ENCODE data around the gene SELENOW.
"Not testable (repeated sequence)": the region's sequence is repeated elsewhere in the genome, so short reads cannot be mapped to it uniquely, and the experiment has no call there.

Gene SELENOW

DNA sequence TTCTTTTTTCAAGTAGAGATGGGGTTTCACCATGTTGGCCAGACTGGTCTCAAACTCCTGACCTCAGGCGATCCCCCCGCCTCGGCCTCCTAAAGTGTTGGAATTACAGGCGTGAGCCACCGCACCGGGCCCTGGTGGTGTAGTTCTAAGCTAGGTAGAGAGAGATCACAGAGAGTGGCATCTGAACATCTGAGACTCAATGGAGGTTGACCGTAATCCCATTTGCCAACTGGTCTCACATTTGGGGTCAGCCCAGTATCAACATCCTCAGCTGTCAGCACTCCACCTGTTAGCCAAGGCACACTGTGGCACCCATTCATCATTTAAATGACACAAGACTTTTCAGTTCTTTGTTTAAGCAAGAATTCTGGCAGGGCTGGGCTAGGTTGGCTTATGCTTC is 8.1 kb downstream of the SELENOW start:
- no peak for DNase-seq

DNA sequence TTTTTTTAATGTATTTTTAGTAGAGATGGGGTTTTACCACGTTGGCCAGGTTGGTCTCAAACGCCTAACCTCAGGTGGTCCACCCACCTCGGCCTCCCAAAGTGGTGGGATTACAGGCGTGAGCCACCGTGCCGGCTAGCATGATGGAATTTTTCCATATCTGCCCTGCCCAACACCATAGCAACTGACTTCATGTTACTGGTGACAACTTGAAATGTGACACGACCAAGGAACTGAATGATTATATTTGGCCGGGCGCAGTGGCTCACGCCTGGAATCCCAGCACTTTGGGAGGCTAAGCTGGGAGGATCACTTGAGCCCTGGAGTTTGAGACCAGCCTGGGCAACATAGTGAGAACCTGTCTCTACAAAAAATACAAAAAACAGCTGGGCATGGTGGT is 8.8 kb downstream of the SELENOW start:
- DNase-seq, result not testable (repeated sequence)

DNA sequence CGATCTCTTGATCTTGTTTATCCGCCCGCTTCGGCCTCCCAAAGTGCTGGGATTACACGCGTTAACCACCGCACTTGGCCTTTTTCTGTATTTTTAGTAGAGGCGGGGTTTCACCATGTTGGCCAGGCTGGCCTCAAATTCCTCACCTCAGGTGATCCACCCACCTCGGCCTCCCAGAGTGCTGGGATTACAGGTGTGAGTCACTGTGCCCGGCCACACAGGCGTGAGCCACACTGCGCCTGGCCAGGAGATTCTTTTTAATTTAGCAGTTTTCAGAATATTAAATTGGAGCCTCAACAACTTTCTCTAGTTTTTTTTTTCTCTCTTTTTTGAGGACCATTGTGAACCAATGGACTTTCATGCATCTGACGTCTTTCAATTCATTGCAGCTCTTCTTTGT is 11.3 kb downstream of the SELENOW start:
- not testable (repeated sequence) for DNase-seq

DNA sequence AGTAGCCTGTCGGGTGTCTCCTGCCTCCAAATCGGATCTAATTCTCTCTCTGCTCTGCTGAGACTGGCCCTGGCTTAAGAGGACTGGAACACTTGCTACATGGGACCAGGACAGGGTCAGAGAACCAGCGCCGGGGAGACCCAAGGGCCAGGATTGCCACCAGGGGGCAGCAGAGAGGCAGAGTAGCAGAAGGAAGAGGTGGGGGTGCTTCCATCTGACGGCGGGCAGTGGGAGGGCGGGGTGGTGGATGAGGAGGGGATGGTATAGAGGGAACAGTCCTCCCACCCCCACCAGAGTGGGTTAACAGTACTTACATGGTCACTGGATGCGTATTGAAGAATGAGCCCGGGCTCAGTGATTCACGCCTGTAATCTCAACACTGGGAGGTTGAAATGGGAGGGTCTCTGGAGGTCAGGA is 11.9 kb downstream of the SELENOW start:
- DNase-seq, result peak; percentile 70

DNA sequence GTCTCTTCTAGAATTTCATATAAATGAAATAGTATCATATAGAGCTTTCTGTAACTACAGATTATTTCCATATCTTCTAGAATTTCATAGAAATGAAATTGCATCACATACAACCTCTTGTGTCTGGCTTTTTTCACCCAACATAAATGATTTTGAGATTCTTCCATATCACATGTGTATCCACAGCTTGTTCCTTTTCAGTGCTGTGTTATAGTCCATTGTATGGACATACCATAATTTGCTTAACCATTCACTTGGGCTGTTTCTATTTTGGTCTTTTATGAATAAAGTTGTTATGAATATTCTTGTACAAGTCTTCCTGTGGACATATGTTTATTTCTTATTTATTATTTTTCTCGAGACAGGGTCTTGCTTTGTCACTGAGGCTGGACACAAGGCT is 14.1 kb downstream of the SELENOW start:
- DNase-seq, result no peak

DNA sequence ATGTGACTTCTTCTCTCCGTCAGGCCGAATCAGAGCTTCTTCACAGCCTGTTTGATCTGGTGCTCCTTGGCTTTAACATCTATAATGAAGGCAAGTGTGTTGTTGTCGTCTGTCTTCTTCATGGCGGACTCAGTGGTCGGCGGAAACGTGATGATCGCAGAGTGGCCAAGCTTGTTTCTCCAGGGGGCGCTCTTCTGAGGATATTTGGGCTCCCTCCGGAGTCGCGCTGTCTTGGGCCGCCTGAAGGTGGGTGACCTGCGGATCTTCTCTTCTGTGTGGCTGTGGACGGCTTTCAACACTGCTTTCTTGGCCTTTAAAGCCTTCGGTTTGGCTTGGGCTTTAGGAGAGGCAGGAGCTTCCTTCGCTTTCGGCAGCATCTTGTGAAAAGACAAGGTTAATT is 16.0 kb downstream of the SELENOW start:
- no peak for DNase-seq

DNA sequence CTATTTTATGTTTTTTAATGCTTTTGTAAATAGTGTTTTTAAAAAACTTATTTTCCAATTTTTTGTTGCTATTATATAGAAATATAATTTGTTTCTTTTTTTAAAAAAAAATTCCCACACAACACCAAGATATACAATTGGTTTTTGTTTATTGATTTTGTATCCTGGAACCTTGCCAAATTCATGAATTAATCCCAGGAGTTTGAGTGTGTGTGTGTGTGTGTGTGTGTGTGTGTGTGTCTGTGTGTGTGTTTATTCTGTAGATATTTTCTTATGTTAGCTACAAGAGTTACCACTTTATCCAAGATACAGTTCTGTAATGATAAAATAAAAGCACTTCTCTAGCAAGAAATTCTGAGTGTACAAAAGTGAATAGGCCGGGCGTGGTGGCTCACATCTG is 18.3 kb downstream of the SELENOW start:
- DNase-seq, result no peak

DNA sequence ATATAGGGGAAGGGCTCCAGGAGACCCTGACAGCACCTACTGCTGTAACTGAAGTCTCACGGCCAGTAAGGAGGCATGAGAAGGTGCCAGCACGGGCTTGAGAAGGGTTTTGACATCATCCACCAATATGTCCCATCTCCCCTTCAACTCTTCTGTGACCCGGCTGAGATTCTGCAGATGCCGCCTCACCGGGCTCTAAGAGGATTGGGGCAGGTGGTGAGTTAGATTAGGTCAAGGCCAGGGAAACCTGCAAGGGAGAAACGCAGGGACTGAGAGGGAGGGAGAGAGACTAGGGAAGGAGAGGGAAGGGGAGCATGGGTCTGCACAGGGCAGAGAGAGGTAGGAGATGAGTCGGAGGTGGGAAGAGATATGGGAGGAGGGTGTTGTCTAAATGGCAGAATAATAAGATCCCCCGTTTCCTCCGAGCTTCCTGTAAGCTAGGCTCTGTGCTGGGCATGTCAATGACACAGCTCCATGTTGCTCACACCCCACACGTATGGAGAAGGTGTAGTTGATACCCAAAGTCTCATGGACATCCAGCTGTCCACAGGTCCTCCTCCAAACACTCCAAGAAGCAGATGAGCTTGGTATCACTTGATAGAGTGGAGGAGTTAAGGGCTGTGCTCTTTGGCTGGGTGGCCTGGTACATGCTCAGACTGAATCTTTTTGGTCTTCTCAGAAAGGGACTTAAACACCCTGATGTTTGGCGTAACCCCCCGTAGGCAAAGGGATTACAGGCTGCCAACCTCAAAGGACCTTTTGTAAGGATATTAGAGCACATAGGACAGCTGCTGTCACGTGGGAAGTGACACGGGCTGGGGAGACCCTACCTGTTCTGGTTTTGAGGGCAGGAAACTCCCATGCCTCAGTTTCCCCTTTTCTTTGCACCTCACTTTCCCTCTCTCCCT is 19.7 kb downstream of the SELENOW start:
- no peak for DNase-seq

DNA sequence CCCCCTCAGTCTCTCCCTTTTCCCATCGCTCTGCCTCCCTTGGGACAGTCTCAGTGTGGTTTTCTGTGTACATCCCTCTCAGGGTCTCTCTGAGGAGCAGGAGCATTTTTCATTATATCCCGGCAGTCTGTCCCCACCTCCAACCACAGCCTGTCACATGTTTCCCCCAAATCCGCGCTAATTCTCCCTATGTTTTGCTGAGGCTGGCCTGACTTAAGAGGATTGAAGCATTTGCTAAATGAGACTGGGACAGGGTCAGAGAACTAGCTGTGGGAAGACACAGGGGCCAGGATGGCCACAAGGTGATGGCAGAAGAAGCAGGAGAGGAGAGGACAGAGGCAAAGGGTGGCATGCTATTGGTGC is 20.4 kb downstream of the SELENOW start:
- no peak for DNase-seq

DNA sequence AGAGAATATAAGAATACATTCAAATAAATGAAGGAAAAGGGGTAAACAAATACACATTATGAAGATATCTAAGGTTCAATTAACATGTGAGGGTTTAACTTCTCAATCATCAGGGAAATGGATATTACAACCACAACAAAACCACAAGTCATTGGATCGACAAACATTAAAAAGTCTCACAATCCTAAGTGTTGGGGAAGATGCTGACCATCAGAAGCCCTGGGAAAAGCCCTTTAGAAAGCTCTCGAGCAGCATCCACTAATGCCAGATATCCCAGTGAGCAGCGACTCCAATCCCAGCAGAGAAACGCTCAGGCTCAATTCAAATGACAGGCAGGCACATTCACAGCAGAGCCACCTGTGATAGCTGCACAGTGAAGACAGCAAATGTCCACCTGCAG is 22.8 kb downstream of the SELENOW start:
- no peak for DNase-seq

DNA sequence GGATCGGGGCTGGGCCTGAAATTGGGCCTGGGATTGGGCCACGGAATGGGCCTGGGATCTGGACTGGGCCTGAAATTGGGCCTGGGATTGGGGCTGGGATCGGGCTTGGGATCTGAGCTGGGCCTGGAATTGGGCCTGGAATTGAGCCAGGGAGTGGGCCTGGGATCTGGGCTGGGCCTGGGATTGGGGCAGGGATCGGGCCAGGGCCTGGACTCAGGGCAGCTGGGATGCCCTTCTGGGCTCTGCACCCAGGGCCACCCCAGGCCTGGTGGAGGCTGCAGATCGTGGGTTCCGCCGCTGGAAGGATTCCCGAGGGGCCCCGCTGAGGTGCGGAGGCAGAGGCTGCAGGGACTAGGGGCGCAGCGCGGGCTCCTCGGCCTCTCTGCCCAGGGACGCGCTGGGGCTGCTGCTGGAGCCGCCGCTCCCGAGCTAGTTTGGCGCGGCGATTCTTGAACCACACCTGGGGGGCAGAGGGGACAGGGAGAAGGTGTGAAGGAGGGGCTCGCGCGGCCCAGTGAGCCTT is 24.1 kb downstream of the SELENOW start:
- DNase-seq, result no peak

DNA sequence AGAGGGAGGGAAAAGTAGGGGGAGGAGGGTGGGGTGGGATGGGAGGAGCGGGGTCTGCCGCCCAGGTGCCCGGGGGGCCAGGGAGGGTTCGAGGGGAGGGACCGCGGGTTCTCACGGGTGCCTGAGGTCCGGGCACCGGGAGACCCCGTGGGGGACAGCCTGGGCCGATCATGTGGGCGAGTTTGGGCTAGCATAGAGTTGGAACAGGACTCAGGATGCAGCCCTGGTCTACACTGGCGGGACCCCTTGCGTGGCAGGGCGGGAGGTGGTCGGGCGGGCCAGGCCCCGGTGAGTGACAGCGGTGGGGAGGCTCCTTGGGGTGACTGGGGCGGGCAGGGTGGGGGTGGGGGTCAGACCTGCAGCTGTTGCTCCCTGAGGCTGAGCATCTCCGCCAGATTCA is 24.6 kb downstream of the SELENOW start:
- not testable (repeated sequence) for DNase-seq

DNA sequence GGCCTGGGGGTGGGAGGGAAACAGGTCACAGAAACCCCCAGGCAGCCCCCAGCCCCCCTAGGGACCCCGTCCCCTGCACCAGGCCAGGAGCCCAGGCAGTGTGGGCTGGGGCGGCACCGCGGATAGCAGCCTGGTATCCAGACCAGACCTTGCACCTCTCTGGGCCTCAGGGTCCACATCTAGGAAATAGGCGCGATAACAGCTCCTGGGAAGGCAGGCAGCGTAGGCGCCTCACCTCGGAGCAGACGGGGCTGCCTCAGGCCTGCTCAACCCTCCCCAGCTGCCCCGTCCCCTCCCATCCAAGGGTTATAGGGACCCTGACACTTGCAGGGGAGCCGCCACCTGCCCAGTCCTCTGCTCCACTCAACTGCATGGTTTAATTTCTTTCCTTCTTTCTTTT is 25.2 kb downstream of the SELENOW start:
- DNase-seq, result not testable (repeated sequence)

DNA sequence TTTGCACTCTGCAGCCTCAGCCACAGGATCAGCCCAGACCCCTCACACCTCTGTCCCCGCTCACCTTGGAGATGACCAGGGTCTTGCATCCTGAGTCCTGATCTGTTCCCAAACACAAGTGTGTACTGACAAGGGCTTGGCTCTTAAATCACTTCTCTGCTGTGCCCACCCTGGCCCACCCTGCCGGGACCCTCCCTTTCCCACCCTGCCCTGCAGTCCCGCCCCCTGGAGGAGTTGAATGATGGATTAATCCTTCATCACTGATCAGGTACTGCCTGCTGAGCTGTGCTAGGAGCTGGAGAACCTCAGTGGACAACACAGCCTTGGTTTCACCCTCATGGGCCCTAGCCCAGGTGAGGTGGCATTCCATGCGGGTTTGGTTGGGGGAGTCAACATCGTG is 25.9 kb downstream of the SELENOW start, which contains the start of gene TPRX1:
Gene TPRX1, minus strand, starts transcription at position 101 of the 400 bp plus-strand sequence. Its CDS starts 12 bp downstream, at position 89.
- DNase-seq, result not testable (repeated sequence)

DNA sequence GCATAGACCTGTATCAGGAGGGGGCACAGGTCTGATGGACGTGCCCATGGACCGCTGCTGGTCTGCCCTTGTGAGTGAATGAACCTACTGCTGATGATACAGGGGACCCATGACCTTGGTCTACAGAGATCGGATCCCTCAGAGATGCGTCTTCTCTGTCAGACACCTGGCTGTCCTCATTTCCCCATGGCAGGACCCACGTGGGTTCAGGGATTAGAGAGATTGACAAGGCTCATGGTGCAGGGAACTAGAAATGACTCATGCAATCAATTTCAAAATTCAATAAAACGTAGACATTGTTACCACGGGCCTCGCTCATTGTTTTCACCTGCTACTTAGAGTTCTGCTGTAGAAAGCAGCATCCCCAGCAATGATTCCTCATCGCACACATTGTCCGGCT is 26.8 kb downstream of the SELENOW start:
- DNase-seq, result no peak

DNA sequence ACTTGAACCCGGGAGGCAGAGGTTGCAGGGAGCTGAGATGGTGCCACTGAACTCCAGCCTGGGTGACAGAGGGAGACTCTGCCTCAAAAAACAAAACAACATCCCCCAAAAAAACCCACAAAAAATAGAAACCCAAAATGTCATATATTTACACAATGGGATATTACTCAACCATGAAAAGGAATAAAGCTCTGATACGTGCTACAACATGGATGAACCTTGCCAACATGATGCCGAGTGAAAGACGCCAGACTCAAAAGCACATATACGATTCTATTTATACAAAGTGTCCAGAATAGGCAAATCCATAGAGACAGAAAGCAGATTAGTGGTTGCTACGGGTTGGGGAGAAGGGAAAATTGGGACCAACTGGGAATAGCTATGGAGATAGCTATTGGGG is 27.9 kb downstream of the SELENOW start:
- DNase-seq, result no peak

DNA sequence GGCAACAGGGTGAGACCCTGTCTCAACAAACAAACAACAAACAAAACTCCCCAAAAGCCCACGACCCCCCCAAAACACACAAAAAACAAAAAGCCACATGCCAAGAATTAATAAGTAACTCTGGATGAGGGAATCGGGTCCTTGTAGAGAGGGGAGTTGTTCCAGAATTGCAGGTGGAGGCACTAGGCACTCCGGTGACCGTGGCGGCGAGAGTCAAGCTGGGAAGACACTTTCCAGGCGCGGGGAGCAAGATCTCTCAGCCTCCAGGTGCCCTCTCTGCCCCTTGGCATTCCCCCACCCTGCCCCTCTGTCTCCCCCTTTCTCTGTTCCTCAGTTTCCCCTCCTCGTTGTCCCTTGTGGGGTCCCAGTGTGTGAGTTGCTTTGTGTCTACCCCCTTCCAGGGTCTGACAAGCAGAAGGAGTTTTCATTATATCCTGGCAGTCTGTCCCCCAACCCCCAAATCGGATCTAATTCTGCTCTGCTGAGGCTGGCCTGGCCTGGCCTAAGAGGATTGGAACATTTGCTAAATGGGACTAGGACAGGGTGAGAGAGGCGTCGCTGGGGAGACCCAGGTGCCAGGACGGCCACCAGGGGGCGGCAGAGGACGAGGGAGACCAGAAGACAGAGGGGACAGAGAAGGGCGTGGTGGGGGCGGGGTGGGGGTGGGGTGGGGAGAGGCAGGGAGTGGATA is 34.9 kb downstream of the SELENOW start:
- peak; percentile 58 for DNase-seq

DNA sequence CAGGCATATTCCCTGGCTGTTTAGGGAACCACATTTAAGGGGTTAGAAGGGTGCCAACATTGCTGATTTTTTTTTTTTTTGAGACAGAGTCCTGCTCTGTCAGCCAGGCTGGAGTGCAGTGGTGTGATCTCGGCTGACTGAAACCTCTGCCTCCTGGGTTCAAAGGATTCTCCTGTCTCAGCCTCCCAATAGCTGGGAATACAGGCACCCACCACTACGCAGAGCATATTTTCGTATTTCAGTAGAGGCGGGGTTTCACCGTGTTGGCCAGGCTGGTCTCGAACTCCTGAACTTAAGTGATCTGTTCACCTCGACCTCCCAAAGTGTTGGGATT is 35.5 kb downstream of the SELENOW start:
- no peak for DNase-seq

DNA sequence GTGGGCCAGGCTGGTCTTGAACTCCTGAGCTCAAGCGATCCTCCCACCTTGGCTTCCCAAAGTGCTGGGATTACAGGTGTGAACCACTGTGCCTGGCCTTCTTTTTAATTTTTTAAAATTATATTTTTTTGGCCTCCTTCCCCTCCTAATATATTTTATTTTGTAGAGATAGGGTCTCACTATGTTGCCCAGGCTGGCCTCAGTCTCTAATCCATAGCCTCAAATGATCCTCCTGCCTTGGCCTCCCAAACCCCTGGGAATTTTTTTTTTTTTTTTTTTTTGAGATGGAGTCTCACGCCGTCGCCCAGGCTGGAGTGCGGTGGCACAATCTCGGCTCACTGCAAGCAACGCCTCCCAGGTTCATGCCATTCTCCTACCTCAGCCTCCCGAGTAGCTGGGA is 37.8 kb downstream of the SELENOW start:
- DNase-seq, result not testable (repeated sequence)

DNA sequence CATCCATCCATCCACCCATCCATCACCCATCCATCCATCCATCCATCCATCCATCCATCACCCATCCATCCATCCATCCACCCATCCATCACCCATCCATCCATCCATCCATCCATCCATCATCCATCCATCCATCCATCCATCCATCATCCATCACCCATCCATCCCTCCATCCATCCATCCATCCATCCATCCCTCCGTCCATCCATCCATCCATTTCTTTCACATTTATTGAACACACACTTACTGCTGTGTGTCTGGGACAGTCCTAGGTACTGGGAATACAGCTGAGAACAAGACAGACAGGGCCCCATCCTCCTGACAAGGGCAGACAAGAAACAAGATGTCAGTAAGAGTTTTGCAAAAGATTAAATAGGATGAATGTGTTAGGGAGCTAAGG is 39.7 kb downstream of the SELENOW start:
- DNase-seq, result not testable (repeated sequence)

DNA sequence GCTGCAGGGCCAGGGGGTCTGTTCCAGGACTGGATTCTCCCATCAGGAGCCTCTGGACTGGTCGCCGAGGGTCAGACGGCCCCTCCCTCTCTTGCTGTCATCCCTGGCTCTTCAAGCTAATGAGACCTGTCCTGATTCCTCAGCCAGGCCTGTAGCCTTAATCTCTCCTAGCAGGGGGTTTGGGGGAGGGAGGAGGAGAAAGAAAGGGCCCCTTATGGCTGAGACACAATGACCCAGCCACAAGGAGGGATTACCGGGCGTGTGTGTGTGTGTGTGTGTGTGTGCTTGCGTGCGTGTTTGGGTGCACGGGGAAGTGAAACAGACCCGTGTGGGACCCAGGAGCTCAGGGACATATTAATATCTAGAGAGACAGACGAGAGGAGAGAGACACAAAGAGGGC is 41.4 kb downstream of the SELENOW start:
- no peak for DNase-seq

DNA sequence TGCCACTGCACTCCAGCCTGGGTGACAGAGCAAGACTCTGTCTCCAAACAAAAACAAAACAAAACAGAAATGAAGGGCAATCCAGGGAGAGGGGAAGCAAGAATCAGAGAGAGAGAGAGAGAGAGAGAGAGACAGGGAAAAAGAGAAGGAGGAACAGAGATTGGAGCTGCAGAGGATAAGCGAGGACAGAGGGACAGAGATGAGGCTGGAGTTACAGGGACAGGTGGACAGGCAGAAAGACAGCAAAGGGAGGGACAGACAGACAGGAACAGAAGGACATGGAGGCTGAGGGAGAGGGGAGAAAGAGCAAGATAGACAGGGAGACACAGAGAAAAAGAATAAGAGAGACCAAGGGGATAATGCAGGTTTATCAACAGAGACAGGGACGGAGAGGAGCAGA is 41.9 kb downstream of the SELENOW start:
- no peak for DNase-seq

DNA sequence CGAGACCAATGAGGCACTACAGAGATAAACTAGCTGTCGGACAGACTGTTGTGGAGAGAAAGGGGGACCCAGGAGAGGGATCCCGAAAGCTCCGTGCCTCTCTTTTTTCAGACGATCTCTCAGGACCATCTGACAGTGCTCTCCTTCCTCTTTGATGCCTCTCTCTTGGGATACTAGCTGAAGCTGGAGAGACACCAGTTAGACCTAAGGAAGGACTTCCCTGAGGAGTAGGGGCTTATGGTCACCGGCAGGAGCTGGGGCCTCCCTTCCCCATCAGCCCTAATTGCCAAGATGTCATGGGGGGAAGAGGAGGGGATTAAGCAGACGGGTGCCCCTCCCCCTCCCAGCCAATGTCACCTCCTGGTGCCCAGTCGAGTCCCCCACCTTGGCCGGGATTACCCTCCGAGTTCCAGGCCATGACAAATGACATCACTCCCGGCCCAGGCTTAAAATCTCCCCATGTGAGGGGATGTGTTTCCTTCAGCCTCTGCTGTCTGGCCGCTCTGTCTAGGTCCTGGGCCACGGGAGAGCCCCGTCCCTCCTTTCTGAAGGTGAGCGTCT is 43.0 kb downstream of the SELENOW start, which contains the start of gene CRX:
Gene CRX, plus strand, starts transcription at position 478 of the 561 bp plus-strand sequence. CDS start 12,507 bp downstream, outside the sequence.
- no peak for DNase-seq

DNA sequence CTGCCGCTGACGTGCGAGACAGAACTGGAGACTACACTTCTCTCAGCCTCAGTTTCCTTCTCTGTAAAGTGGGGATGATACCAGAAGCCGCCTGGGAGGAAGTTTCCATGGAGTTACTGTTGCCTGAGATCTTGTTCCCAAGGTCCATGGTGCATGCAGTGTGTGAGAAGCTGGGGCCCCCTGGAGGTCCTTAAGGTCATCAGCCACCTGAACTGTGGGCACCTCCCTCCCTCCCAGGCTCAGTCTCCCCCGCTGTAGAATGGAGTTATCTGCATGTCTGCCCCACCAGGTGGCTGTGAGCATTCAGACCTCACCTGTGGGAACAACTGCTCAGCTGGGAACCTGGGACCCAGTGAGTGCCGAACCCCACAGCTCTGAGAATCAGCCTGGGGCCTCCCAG is 45.9 kb downstream of the SELENOW start:
- DNase-seq, result no peak
